ENCODE results near the gene LSR.
A peak's percentile ranks its signal among the peaks of the same experiment; 100 is the strongest.

LSR gene

GRCh38 chr19:35314858-35315470, 66.2 kb downstream of the LSR start:
- TF ChIP-seq ZBTB20 (tag by site-specific recombination; IDR thresholded peaks at IDR 0.05) (peak; percentile 84), ZNF239 (tag by site-specific recombination; IDR thresholded peaks at IDR 0.05) (no peak)
- no peak overlapping the region for H3K4me3 ChIP-seq (ENCODE audit: low read depth, low read length)
- H3K27ac ChIP-seq (ENCODE audit: extremely low read depth, low read depth, low read length) = no peak overlapping the region
- POLR2A ChIA-PET = no interaction called here
- no peaks in the 10 kb centered on the region for H3K36me3 ChIP-seq (ENCODE audit: control insufficient read depth in 2 of 2, insufficient read depth in 1 of 2, low read length in 2 of 2)
- H3K9me3 ChIP-seq (ENCODE audit: control insufficient read depth, insufficient read depth, low read depth, low read length) = no peaks in the 10 kb centered on the region
- H3K4me1 ChIP-seq (ENCODE audit: control insufficient read depth, insufficient read depth, low read length) = no peaks in the 10 kb centered on the region
- CTCF ChIA-PET = interaction anchor here (0.6 to 2.3 kb wide), 6 partner anchors 8 to 347 kb away, joined by 4 to 11 read pairs (median 4); no protein-coding TSS in a partner anchor

GRCh38 chr19:35315883-35316282, 67.1 kb downstream of the LSR start:
- Histone ChIP-seq H3K4me1 (ENCODE audit: control insufficient read depth, insufficient read depth, low read length) (no peaks in the 10 kb centered on the region), H3K9me3 (ENCODE audit: control insufficient read depth, insufficient read depth, low read depth, low read length) (no peaks in the 10 kb centered on the region), H3K36me3 (ENCODE audit: control insufficient read depth in 2 of 2, insufficient read depth in 1 of 2, low read length in 2 of 2) (no peaks in the 10 kb centered on the region), H3K27ac (ENCODE audit: extremely low read depth, low read depth, low read length) (no peak overlapping the region), H3K4me3 (ENCODE audit: low read depth, low read length) (no peak overlapping the region)
- POLR2A ChIA-PET = interaction anchor here (0.5 kb wide), 1 partner anchor 80 kb away, joined by 3 read pairs; no protein-coding TSS in a partner anchor
- TF ChIP-seq ZIC2 (tag by site-specific recombination; IDR thresholded peaks at IDR 0.05) (peak; percentile 58), BCL6B (tag by site-specific recombination; IDR thresholded peaks at IDR 0.05) (no peak), ZNF169 (tag by site-specific recombination; IDR thresholded peaks at IDR 0.05) (no peak), ZNF121 (tag by site-specific recombination; IDR thresholded peaks at IDR 0.05) (no peak), PRDM1 (tag by site-specific recombination; IDR thresholded peaks at IDR 0.05) (no peak), SP7 (tag by site-specific recombination; IDR thresholded peaks at IDR 0.05) (no peak)
- CTCF ChIA-PET = interaction anchor here (0.6 to 3.0 kb wide), 9 partner anchors 9 to 346 kb away, joined by 4 to 11 read pairs (median 4); no protein-coding TSS in a partner anchor

GRCh38 chr19:35316560-35316959, 67.8 kb downstream of the LSR start:
- ChIA-PET POLR2A (no interaction called here), CTCF (interaction anchor here (0.6 to 3.0 kb wide), 6 partner anchors 10 to 272 kb away, joined by 3 to 11 read pairs (median 5); no protein-coding TSS in a partner anchor)
- H3K4me1 ChIP-seq (ENCODE audit: control insufficient read depth, insufficient read depth, low read length) = no peaks in the 10 kb centered on the region
- H3K9me3 ChIP-seq (ENCODE audit: control insufficient read depth, insufficient read depth, low read depth, low read length) = no peaks in the 10 kb centered on the region
- no peak overlapping the region for H3K27ac ChIP-seq (ENCODE audit: extremely low read depth, low read depth, low read length)
- no peak overlapping the region for H3K4me3 ChIP-seq (ENCODE audit: low read depth, low read length)
- no peaks in the 10 kb centered on the region for H3K36me3 ChIP-seq (ENCODE audit: control insufficient read depth in 2 of 2, insufficient read depth in 1 of 2, low read length in 2 of 2)
- TF ChIP-seq PATZ1 (tag by site-specific recombination; IDR thresholded peaks at IDR 0.05) (no peak), GFI1B (tag by site-specific recombination; IDR thresholded peaks at IDR 0.05) (no peak), ZNF837 (tag by site-specific recombination; IDR thresholded peaks at IDR 0.05) (no peak), KLF17 (tag by site-specific recombination; IDR thresholded peaks at IDR 0.05) (no peak), SALL2 (tag by site-specific recombination; IDR thresholded peaks at IDR 0.05; ENCODE audit: borderline replicate concordance) (no peak), REPIN1 (tag by site-specific recombination; IDR thresholded peaks at IDR 0.05; ENCODE audit: low read depth) (no peak), ZNF792 (tag by site-specific recombination; IDR thresholded peaks at IDR 0.05) (no peak), BCL6B (tag by site-specific recombination; IDR thresholded peaks at IDR 0.05) (no peak), ZNF623 (tag by site-specific recombination; IDR thresholded peaks at IDR 0.05) (no peak), ZNF423 (tag by site-specific recombination; IDR thresholded peaks at IDR 0.05) (no peak), ZNF248 (tag by site-specific recombination; IDR thresholded peaks at IDR 0.05) (no peak), RBAK (tag by site-specific recombination; IDR thresholded peaks at IDR 0.05) (no peak), ZBTB44 (tag by site-specific recombination; IDR thresholded peaks at IDR 0.05) (no peak), ZNF157 (tag by site-specific recombination; IDR thresholded peaks at IDR 0.05) (no peak), ZNF473 (tag by site-specific recombination; IDR thresholded peaks at IDR 0.05) (no peak), ZNF645 (tag by site-specific recombination; IDR thresholded peaks at IDR 0.05) (no peak), HOXC10 (CRISPR knock-in tag; IDR thresholded peaks at IDR 0.05) (no peak)
